ENCODE data around the gene ABHD2. TPM values are rescaled to one million over a fixed set of nuclear protein-coding genes. Genes with fewer than 3 reads are reported as not detected.

The ABHD2 gene
- total and polyA plus RNA-seq, 4 donors = 47.1 to 75.7 (median 65.2) TPM

- H3K4me1 ChIP-seq (ENCODE audit: control insufficient read depth, insufficient read depth, low read length) = peaks cover 15% of the 10 kb centered on the region
- DNase-seq (ENCODE audit: low read depth in 4 of 6, low spot score in 6 of 6) = no peak
- no peaks in the 10 kb centered on the region for H3K27me3 ChIP-seq (ENCODE audit: control insufficient read depth, insufficient read depth, low read length)
- H3K4me3 ChIP-seq (ENCODE audit: low read depth, low read length) = no peak overlapping the region
- 72% methylated on average over 3 of the region's 4 CpGs for WGBS (ENCODE audit: insufficient coverage)
- H3K27ac ChIP-seq (ENCODE audit: low read depth, low read length) = no peak overlapping the region
- H3K36me3 ChIP-seq (ENCODE audit: control insufficient read depth, insufficient read depth, low read length) = peaks cover 16% of the 10 kb centered on the region
- H3K9me3 ChIP-seq (ENCODE audit: control insufficient read depth, insufficient read depth, low read length) = no peaks in the 10 kb centered on the region
Observed at GRCh38 chr15:89105147-89105546, 16.9 kb downstream of the ABHD2 start.

- Histone ChIP-seq H3K27ac (ENCODE audit: low read depth, low read length) (no peak overlapping the region), H3K4me1 (ENCODE audit: control insufficient read depth, insufficient read depth, low read length) (peaks cover 15% of the 10 kb centered on the region), H3K27me3 (ENCODE audit: control insufficient read depth, insufficient read depth, low read length) (no peaks in the 10 kb centered on the region), H3K4me3 (ENCODE audit: low read depth, low read length) (no peak overlapping the region), H3K9me3 (ENCODE audit: control insufficient read depth, insufficient read depth, low read length) (no peaks in the 10 kb centered on the region), H3K36me3 (ENCODE audit: control insufficient read depth, insufficient read depth, low read length) (peaks cover 16% of the 10 kb centered on the region)
- no peak for DNase-seq (ENCODE audit: low read depth in 4 of 6, low spot score in 6 of 6)
- 98% methylated on average over 9 of the region's 11 CpGs for WGBS (ENCODE audit: insufficient coverage)
Observed at GRCh38 chr15:89106200-89106599, 17.9 kb downstream of the ABHD2 start.

- no peak overlapping the region for H3K27ac ChIP-seq (ENCODE audit: low read depth, low read length)
- H3K27me3 ChIP-seq (ENCODE audit: control insufficient read depth, insufficient read depth, low read length) = no peaks in the 10 kb centered on the region
- peaks cover 22% of the 10 kb centered on the region for H3K4me1 ChIP-seq (ENCODE audit: control insufficient read depth, insufficient read depth, low read length)
- H3K4me3 ChIP-seq (ENCODE audit: low read depth, low read length) = no peak overlapping the region
- no peaks in the 10 kb centered on the region for H3K9me3 ChIP-seq (ENCODE audit: control insufficient read depth, insufficient read depth, low read length)
- WGBS (ENCODE audit: insufficient coverage) = 83% methylated on average over 2 of the region's 5 CpGs
- H3K36me3 ChIP-seq (ENCODE audit: control insufficient read depth, insufficient read depth, low read length) = peaks cover 16% of the 10 kb centered on the region
- DNase-seq (ENCODE audit: low read depth in 4 of 6, low spot score in 6 of 6) = no peak
Observed at GRCh38 chr15:89107984-89108383, 19.7 kb downstream of the ABHD2 start.

- H3K4me1 ChIP-seq (ENCODE audit: control insufficient read depth, insufficient read depth, low read length) = peaks cover 21% of the 10 kb centered on the region
- H3K27me3 ChIP-seq (ENCODE audit: control insufficient read depth, insufficient read depth, low read length) = no peaks in the 10 kb centered on the region
- 94% methylated on average over 4 of the region's 4 CpGs for WGBS (ENCODE audit: insufficient coverage)
- no peak overlapping the region for H3K4me3 ChIP-seq (ENCODE audit: low read depth, low read length)
- H3K36me3 ChIP-seq (ENCODE audit: control insufficient read depth, insufficient read depth, low read length) = peaks cover 13% of the 10 kb centered on the region
- H3K9me3 ChIP-seq (ENCODE audit: control insufficient read depth, insufficient read depth, low read length) = no peaks in the 10 kb centered on the region
- no peak for DNase-seq (ENCODE audit: low read depth in 4 of 6, low spot score in 6 of 6)
- no peak overlapping the region for H3K27ac ChIP-seq (ENCODE audit: low read depth, low read length)
Observed at GRCh38 chr15:89108835-89109234, 20.6 kb downstream of the ABHD2 start.

- H3K27ac ChIP-seq (ENCODE audit: low read depth, low read length) = no peak overlapping the region
Observed at GRCh38 chr15:89109238-89109637, 21.0 kb downstream of the ABHD2 start.

GRCh38 chr15:89110060-89110459, 21.8 kb downstream of the ABHD2 start:
- H3K4me3 ChIP-seq (ENCODE audit: low read depth, low read length) = no peak overlapping the region
- 84% methylated on average over 5 of the region's 8 CpGs for WGBS (ENCODE audit: insufficient coverage)
- no peak overlapping the region for H3K27ac ChIP-seq (ENCODE audit: low read depth, low read length)
- no peaks in the 10 kb centered on the region for H3K27me3 ChIP-seq (ENCODE audit: control insufficient read depth, insufficient read depth, low read length)
- no peak for DNase-seq (ENCODE audit: low read depth in 4 of 6, low spot score in 6 of 6)
- peaks cover 6% of the 10 kb centered on the region for H3K36me3 ChIP-seq (ENCODE audit: control insufficient read depth, insufficient read depth, low read length)
- H3K9me3 ChIP-seq (ENCODE audit: control insufficient read depth, insufficient read depth, low read length) = no peaks in the 10 kb centered on the region
- H3K4me1 ChIP-seq (ENCODE audit: control insufficient read depth, insufficient read depth, low read length) = peaks cover 25% of the 10 kb centered on the region

More at GRCh38 chr15:89109238-89109637, 21.0 kb downstream of the ABHD2 start:
- Histone ChIP-seq H3K36me3 (ENCODE audit: control insufficient read depth, insufficient read depth, low read length) (peaks cover 9% of the 10 kb centered on the region), H3K27me3 (ENCODE audit: control insufficient read depth, insufficient read depth, low read length) (no peaks in the 10 kb centered on the region), H3K9me3 (ENCODE audit: control insufficient read depth, insufficient read depth, low read length) (no peaks in the 10 kb centered on the region), H3K4me1 (ENCODE audit: control insufficient read depth, insufficient read depth, low read length) (peaks cover 20% of the 10 kb centered on the region), H3K4me3 (ENCODE audit: low read depth, low read length) (no peak overlapping the region)
- DNase-seq (ENCODE audit: low read depth in 4 of 6, low spot score in 6 of 6) = no peak
- no CpG with 5 or more reads among the region's 4 CpGs for WGBS (ENCODE audit: insufficient coverage)

GRCh38 chr15:89111352-89111751, 23.1 kb downstream of the ABHD2 start:
- peaks cover 34% of the 10 kb centered on the region for H3K4me1 ChIP-seq (ENCODE audit: control insufficient read depth, insufficient read depth, low read length)
- H3K27ac ChIP-seq (ENCODE audit: low read depth, low read length) = peak overlapping the region; percentile 25
- no peak for DNase-seq (ENCODE audit: low read depth in 4 of 6, low spot score in 6 of 6)
- H3K4me3 ChIP-seq (ENCODE audit: low read depth, low read length) = no peak overlapping the region
- peaks cover 6% of the 10 kb centered on the region for H3K36me3 ChIP-seq (ENCODE audit: control insufficient read depth, insufficient read depth, low read length)
- H3K9me3 ChIP-seq (ENCODE audit: control insufficient read depth, insufficient read depth, low read length) = no peaks in the 10 kb centered on the region
- H3K27me3 ChIP-seq (ENCODE audit: control insufficient read depth, insufficient read depth, low read length) = no peaks in the 10 kb centered on the region

- H3K27ac ChIP-seq (ENCODE audit: low read depth, low read length) = peak overlapping the region; percentile 81
- H3K9me3 ChIP-seq (ENCODE audit: control insufficient read depth, insufficient read depth, low read length) = no peaks in the 10 kb centered on the region
- no peaks in the 10 kb centered on the region for H3K27me3 ChIP-seq (ENCODE audit: control insufficient read depth, insufficient read depth, low read length)
- DNase-seq (ENCODE audit: low read depth in 4 of 6, low spot score in 6 of 6) = no peak
- peaks cover 11% of the 10 kb centered on the region for H3K36me3 ChIP-seq (ENCODE audit: control insufficient read depth, insufficient read depth, low read length)
- H3K4me1 ChIP-seq (ENCODE audit: control insufficient read depth, insufficient read depth, low read length) = peaks cover 35% of the 10 kb centered on the region
- no peak overlapping the region for H3K4me3 ChIP-seq (ENCODE audit: low read depth, low read length)
- 63% methylated on average over 4 of the region's 4 CpGs for WGBS (ENCODE audit: insufficient coverage)
Observed at GRCh38 chr15:89111961-89112340, 23.7 kb downstream of the ABHD2 start.

- Histone ChIP-seq H3K4me1 (ENCODE audit: control insufficient read depth, insufficient read depth, low read length) (peaks cover 35% of the 10 kb centered on the region), H3K27me3 (ENCODE audit: control insufficient read depth, insufficient read depth, low read length) (no peaks in the 10 kb centered on the region), H3K9me3 (ENCODE audit: control insufficient read depth, insufficient read depth, low read length) (no peaks in the 10 kb centered on the region), H3K4me3 (ENCODE audit: low read depth, low read length) (no peak overlapping the region), H3K27ac (ENCODE audit: low read depth, low read length) (peak overlapping the region; percentile 81), H3K36me3 (ENCODE audit: control insufficient read depth, insufficient read depth, low read length) (peaks cover 16% of the 10 kb centered on the region)
- no CpG with 5 or more reads among the region's 1 CpG for WGBS (ENCODE audit: insufficient coverage)
- DNase-seq (ENCODE audit: low read depth in 4 of 6, low spot score in 6 of 6) = no peak
Observed at GRCh38 chr15:89112341-89112971, 24.2 kb downstream of the ABHD2 start.

GRCh38 chr15:89113296-89114024, 25.2 kb downstream of the ABHD2 start:
- H3K4me3 ChIP-seq (ENCODE audit: low read depth, low read length) = no peak overlapping the region
- WGBS (ENCODE audit: insufficient coverage) = 42% methylated on average over 3 of the region's 7 CpGs
- peaks cover 24% of the 10 kb centered on the region for H3K36me3 ChIP-seq (ENCODE audit: control insufficient read depth, insufficient read depth, low read length)
- H3K9me3 ChIP-seq (ENCODE audit: control insufficient read depth, insufficient read depth, low read length) = no peaks in the 10 kb centered on the region
- H3K4me1 ChIP-seq (ENCODE audit: control insufficient read depth, insufficient read depth, low read length) = peaks cover 35% of the 10 kb centered on the region
- peak overlapping the region; percentile 81 for H3K27ac ChIP-seq (ENCODE audit: low read depth, low read length)
- peak in 2 of 6 donors; percentile 53 to 61 for DNase-seq (ENCODE audit: low read depth in 4 of 6, low spot score in 6 of 6)
- no peaks in the 10 kb centered on the region for H3K27me3 ChIP-seq (ENCODE audit: control insufficient read depth, insufficient read depth, low read length)
